ENCODE measurements around the gene OR7G2.

OR7G2 gene

GRCh38 chr19:9107375-9107774, at the start of gene OR7G2:
OR7G2 (minus strand) TSS chr19:9107475; CDS start chr19:9103243, 4,232 bp downstream.
- Mint-ChIP-seq H3K36me3 (no peaks in the 10 kb centered on the region), H3K9me3 (peaks cover 2% of the 10 kb centered on the region), H3K4me1 (no peaks in the 10 kb centered on the region), H3K27me3 (peaks cover 9% of the 10 kb centered on the region), H3K27ac (no peak within 1 kb of the TSS), H3K4me3 (no peak within 1 kb of the TSS)
- ATAC-seq (ENCODE audit: low read depth) (no peak), DNase-seq (ENCODE audit: low spot score in 2 of 2) (no peak)

DNA sequence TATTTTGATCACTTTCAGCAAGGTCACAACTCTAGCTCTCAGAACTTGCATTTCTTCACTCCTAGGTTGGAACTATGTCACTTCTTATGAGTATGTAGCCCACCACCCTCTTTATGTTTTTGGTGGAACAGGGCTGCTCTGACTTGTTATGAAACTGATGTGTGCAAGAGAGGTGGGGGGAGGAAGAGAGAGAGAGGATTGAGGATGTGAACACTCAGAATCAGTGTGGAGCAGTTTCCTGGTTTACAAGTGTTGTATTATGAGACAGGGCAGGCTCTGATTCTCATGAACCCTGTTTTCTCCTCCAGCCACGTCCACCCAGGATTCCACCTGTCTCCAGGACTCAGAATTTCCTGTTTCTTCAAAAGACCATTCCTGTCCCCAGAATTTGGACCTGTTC, 49.0 kb upstream of the OR7G2 start:
- Mint-ChIP-seq H3K27me3 (no peaks in the 10 kb centered on the region), H3K4me1 (peaks cover 34% of the 10 kb centered on the region), H3K9me3 (peaks cover 13% of the 10 kb centered on the region), H3K4me3 (peak overlapping the region; percentile 47), H3K27ac (peak overlapping the region; percentile 8), H3K36me3 (peaks cover 80% of the 10 kb centered on the region)
- DNase-seq (ENCODE audit: low spot score in 2 of 2) (no peak), ATAC-seq (ENCODE audit: low read depth) (no peak)

DNA sequence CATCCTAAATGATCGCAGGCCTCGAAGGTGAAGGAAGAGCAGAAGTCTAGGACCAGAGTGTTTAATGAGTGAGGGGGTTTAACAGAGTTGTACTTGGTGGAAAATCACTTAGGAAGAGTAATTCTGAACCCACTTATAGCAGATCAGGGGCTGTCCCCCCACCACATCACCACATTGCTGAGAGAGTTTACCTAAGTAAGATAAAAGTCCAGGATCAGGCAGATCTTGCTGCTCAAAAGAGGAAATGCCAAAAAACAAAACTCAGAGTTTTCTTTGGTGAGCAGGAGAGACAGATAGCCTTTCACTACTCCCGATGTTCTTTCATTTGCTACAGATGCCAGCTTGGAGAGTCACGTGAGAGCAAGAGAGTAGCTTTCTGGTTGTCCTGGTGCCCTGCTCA, 48.3 kb upstream of the OR7G2 start:
- H3K27me3 Mint-ChIP-seq: no peaks in the 10 kb centered on the region
- DNase-seq (ENCODE audit: low spot score in 2 of 2) (no peak), ATAC-seq (ENCODE audit: low read depth) (no peak)
- no peak overlapping the region for H3K4me3 Mint-ChIP-seq
- peaks cover 78% of the 10 kb centered on the region for H3K36me3 Mint-ChIP-seq
- peaks cover 13% of the 10 kb centered on the region for H3K9me3 Mint-ChIP-seq
- H3K27ac Mint-ChIP-seq: peak overlapping the region; percentile 8
- peaks cover 37% of the 10 kb centered on the region for H3K4me1 Mint-ChIP-seq

- H3K9me3 Mint-ChIP-seq: peaks cover 15% of the 10 kb centered on the region
- ATAC-seq (ENCODE audit: low read depth) (no peak), DNase-seq (ENCODE audit: low spot score in 2 of 2) (no peak)
- H3K4me1 Mint-ChIP-seq: peaks cover 51% of the 10 kb centered on the region
- peaks cover 71% of the 10 kb centered on the region for H3K36me3 Mint-ChIP-seq
- no peak overlapping the region for H3K27ac Mint-ChIP-seq
- H3K4me3 Mint-ChIP-seq: no peak overlapping the region
- no peaks in the 10 kb centered on the region for H3K27me3 Mint-ChIP-seq
These were observed 44.1 kb upstream of the OR7G2 start for GRCh38 chr19:9151367-9151766.

- no peak overlapping the region for H3K4me3 Mint-ChIP-seq
- ATAC-seq (ENCODE audit: low read depth): no peak
- H3K9me3 Mint-ChIP-seq: peaks cover 15% of the 10 kb centered on the region
- H3K36me3 Mint-ChIP-seq: peaks cover 66% of the 10 kb centered on the region
- DNase-seq (ENCODE audit: low spot score in 2 of 2): no peak
- peak overlapping the region; percentile 48 for H3K27ac Mint-ChIP-seq
- H3K27me3 Mint-ChIP-seq: no peaks in the 10 kb centered on the region
- peaks cover 45% of the 10 kb centered on the region for H3K4me1 Mint-ChIP-seq
These were observed 43.4 kb upstream of the OR7G2 start for GRCh38 chr19:9150650-9151049.

DNA sequence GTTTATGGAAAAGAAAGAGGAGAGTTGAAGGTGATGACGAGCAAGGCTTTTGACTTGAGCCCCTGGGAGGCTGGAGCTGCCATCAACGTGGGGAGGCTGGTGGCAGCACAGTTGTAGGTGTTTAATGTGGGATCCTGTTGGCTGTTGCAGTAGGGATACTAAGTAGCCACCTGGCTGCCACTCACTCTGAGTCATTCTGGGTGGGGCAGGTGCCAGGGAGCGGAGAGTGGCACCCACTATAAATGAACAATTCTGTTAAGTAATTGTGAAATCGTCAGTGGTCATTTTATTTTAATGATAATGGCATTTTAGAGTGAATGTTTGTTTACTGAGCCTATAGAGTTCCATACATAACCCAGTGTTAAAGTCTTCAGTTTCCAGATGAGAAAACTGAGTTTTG, 42.7 kb upstream of the OR7G2 start:
- ATAC-seq (ENCODE audit: low read depth) (no peak), DNase-seq (ENCODE audit: low spot score in 2 of 2) (no peak)
- Mint-ChIP-seq H3K9me3 (peaks cover 18% of the 10 kb centered on the region), H3K36me3 (peaks cover 65% of the 10 kb centered on the region), H3K27ac (no peak overlapping the region), H3K4me1 (peaks cover 38% of the 10 kb centered on the region), H3K4me3 (no peak overlapping the region), H3K27me3 (no peaks in the 10 kb centered on the region)

- DNase-seq (ENCODE audit: low spot score in 2 of 2): no peak
- no peak for ATAC-seq (ENCODE audit: low read depth)
- Mint-ChIP-seq H3K27me3 (no peaks in the 10 kb centered on the region), H3K4me3 (no peak overlapping the region), H3K9me3 (peaks cover 20% of the 10 kb centered on the region), H3K4me1 (peaks cover 30% of the 10 kb centered on the region), H3K36me3 (peaks cover 66% of the 10 kb centered on the region), H3K27ac (no peak overlapping the region)
These were observed 41.4 kb upstream of the OR7G2 start for GRCh38 chr19:9148697-9149096.

- DNase-seq (ENCODE audit: low spot score in 2 of 2) (no peak), ATAC-seq (ENCODE audit: low read depth) (no peak)
- Mint-ChIP-seq H3K4me1 (peaks cover 26% of the 10 kb centered on the region), H3K9me3 (peaks cover 16% of the 10 kb centered on the region), H3K27ac (no peak overlapping the region), H3K4me3 (no peak overlapping the region), H3K27me3 (no peaks in the 10 kb centered on the region), H3K36me3 (peaks cover 60% of the 10 kb centered on the region)
These were observed 39.6 kb upstream of the OR7G2 start for GRCh38 chr19:9146882-9147281.

- Mint-ChIP-seq H3K27me3 (no peaks in the 10 kb centered on the region), H3K27ac (no peak overlapping the region), H3K4me1 (peaks cover 21% of the 10 kb centered on the region), H3K36me3 (peaks cover 50% of the 10 kb centered on the region), H3K4me3 (no peak overlapping the region), H3K9me3 (peaks cover 10% of the 10 kb centered on the region)
- ATAC-seq (ENCODE audit: low read depth): no peak
- no peak for DNase-seq (ENCODE audit: low spot score in 2 of 2)
These were observed 37.6 kb upstream of the OR7G2 start for GRCh38 chr19:9144920-9145319.

DNA sequence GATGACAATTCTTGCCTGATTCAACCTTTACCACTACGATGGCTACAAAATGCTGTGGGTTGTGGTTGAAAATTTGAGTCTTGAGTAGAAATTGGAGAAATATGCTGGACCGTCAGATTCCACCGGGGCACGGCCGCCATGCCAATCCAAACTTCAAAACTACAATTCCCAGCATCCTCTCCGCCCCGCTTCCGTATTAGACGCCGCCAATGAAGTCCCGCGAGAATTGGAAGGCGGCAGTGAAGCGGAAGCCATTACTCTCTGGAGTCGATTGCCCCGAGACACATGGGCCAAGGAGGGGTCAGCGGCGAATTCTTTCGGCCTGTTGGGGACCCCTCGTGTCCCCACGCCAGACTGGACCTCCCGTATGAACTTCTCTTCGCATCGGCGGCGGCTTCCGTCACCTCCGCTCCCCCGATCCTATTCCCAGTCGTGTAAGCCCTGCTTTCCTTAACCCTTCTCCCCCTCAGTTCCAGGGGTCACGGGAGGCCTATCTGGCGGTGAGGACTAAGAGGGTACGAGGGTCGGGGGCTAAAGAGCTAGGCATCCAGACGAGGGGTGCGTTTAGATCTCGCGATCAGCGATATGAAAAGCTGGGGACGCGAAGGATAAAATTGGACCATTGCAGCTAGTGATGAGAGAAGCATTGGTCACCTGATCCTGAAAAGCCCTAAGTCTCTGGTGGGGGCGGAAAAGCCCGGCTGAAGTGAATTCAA, 33.0 kb upstream of the OR7G2 start, which contains the start of gene ZNF317:
Gene ZNF317, plus strand, starts transcription at position 239 of the 716 bp plus-strand sequence. CDS start 15,620 bp downstream, outside the sequence.
- Mint-ChIP-seq H3K36me3 (peaks cover 23% of the 10 kb centered on the region), H3K4me1 (peaks cover 15% of the 10 kb centered on the region), H3K4me3 (peak within 1 kb of the TSS; percentile 99), H3K9me3 (peaks cover 7% of the 10 kb centered on the region), H3K27ac (peak within 1 kb of the TSS; percentile 99), H3K27me3 (no peaks in the 10 kb centered on the region)
- ATAC-seq (ENCODE audit: low read depth) (peak; percentile 92), DNase-seq (ENCODE audit: low spot score in 2 of 2) (peak; percentile 79 to 87)

DNA sequence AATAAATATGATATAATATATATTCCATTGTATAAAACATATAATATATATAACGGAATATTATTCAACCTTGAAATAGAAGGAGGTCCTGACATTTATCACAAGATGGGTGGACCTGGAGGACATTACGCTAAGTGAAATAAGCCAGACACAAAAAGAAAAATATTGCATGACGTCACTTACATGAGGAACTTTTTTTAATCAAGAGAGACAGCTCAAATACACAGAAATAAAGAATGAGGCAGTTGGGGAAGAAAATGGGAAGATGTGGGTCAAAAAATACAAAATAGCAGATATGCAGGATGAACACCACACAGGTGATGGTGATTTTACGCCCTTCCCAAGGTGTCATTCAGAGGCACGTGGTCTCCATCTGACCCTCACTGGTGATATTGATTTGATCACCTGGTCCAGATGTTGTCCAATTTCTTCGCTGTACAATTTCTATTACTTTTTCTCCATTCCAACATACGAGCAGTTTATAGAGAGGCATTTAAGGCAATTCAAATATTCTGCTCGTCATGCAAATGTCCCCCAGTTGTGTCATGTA, 32.4 kb upstream of the OR7G2 start:
- Mint-ChIP-seq H3K9me3 (peaks cover 6% of the 10 kb centered on the region), H3K36me3 (peaks cover 18% of the 10 kb centered on the region), H3K4me3 (peak overlapping the region; percentile 99), H3K4me1 (peaks cover 15% of the 10 kb centered on the region), H3K27me3 (no peaks in the 10 kb centered on the region), H3K27ac (peak overlapping the region; percentile 99)
- no peak for DNase-seq (ENCODE audit: low spot score in 2 of 2)
- ATAC-seq (ENCODE audit: low read depth): peak; percentile 1

DNA sequence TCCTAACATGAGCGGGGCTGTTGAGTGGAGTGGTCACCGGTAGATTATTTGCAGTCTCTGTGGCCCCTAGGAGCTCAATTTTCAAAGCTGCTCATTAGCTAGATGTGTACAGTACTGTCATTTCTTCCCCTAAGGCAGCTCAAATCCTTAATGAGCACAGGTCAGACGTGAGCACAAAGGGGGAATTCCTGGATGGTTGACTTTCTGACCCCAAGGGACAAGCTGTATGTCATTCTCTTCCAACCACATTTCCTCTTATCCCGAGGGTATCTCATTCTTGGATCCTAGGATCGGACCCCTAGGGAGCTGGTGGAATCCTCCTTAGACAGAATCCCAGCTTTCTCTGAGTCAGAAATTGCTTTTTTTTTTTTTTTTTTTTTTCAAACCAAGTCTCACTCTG, 25.1 kb upstream of the OR7G2 start:
- H3K36me3 Mint-ChIP-seq: peaks cover 1% of the 10 kb centered on the region
- peaks cover 2% of the 10 kb centered on the region for H3K27me3 Mint-ChIP-seq
- ATAC-seq (ENCODE audit: low read depth) (no peak), DNase-seq (ENCODE audit: low spot score in 2 of 2) (no peak)
- no peak overlapping the region for H3K4me3 Mint-ChIP-seq
- peaks cover 11% of the 10 kb centered on the region for H3K4me1 Mint-ChIP-seq
- H3K27ac Mint-ChIP-seq: no peak overlapping the region
- peaks cover 1% of the 10 kb centered on the region for H3K9me3 Mint-ChIP-seq

- peaks cover 3% of the 10 kb centered on the region for H3K36me3 Mint-ChIP-seq
- peaks cover 15% of the 10 kb centered on the region for H3K27me3 Mint-ChIP-seq
- no peak overlapping the region for H3K27ac Mint-ChIP-seq
- H3K4me1 Mint-ChIP-seq: peaks cover 12% of the 10 kb centered on the region
- no peak overlapping the region for H3K4me3 Mint-ChIP-seq
- H3K9me3 Mint-ChIP-seq: peaks cover 3% of the 10 kb centered on the region
- DNase-seq (ENCODE audit: low spot score in 2 of 2) (peak in 1 of 2 donors; percentile 9), ATAC-seq (ENCODE audit: low read depth) (peak; percentile 94)
These were observed 23.7 kb upstream of the OR7G2 start for GRCh38 chr19:9130965-9131364.

GRCh38 chr19:9128171-9128570, 20.9 kb upstream of the OR7G2 start:
- Mint-ChIP-seq H3K27me3 (peaks cover 16% of the 10 kb centered on the region), H3K4me3 (no peak overlapping the region), H3K9me3 (peaks cover 3% of the 10 kb centered on the region), H3K4me1 (peaks cover 12% of the 10 kb centered on the region), H3K36me3 (peaks cover 3% of the 10 kb centered on the region), H3K27ac (no peak overlapping the region)
- no peak for ATAC-seq (ENCODE audit: low read depth)
- no peak for DNase-seq (ENCODE audit: low spot score in 2 of 2)

Measured in memory B cell (primary cell).